Endothelial cell of umbilical vein (primary cell): ENCODE measurements around the gene NFATC1. TPM values are rescaled to one million over a fixed set of nuclear protein-coding genes. Genes with fewer than 3 reads are reported as not detected.

Experiments used
- BruUV-seq: library from RNA; stranded (reverse); fragments of 400-500 nt; replicated peaks from 2 replicates; lab custom pipeline; 2021; lab: Mats Ljungman, UMichigan
- CTCF ChIA-PET: fragments of 300-600, 350-600 bp; sonication (Branson Sonifier 250); formaldehyde crosslinking; loops from one replicate; lab custom pipeline; 2021; ENCODE audit warnings: antibody characterized with exemption, inconsistent platforms; lab: Charles Lee
- POLR2A ChIA-PET: fragments of 300-600, 350-600 bp; sonication (Branson Sonifier 250); formaldehyde crosslinking; loops from one replicate; lab custom pipeline; 2021; ENCODE audit warnings: antibody characterized with exemption, inconsistent platforms; lab: Charles Lee
- DNase-seq: peaks from one replicate; pipeline ENCODE4 v3.0.0-alpha.2; 2011; ENCODE audit warnings: low read depth, low spot score
- FAIRE-seq: peaks from 2 replicates; lab custom pipeline; 2011; peaks lifted over from hg19 to GRCh38; lab: Jason Lieb, UNC
- H2AFZ ChIP-seq: 2 replicates; pipeline ENCODE4 v1.6.0; 2012; ENCODE audit warnings: low read depth, low read length, control low read depth, inconsistent platforms
- H3K27ac ChIP-seq: 2 replicates; pipeline ENCODE4 v1.5.1; 2011; ENCODE audit warnings: low read depth, mild to moderate bottlenecking, control low read depth, low read length, moderate library complexity; ENCODE audit not compliant: insufficient read depth
- H3K27me3 ChIP-seq, 2 experiments: 2 replicates each; pipeline versions ENCODE4 v1.6.0 to v1.6.1; 2011; ENCODE audit warnings: low read length in 2 of 2, mixed read lengths in 1 of 2; ENCODE audit not compliant: control insufficient read depth in 2 of 2, insufficient read depth in 2 of 2
- H3K36me3 ChIP-seq, 2 experiments: 2 replicates in 1 of 2; 3 replicates in 1 of 2; pipeline ENCODE4 v1.5.1; 2011; ENCODE audit warnings: low read length in 2 of 2, mild to moderate bottlenecking in 1 of 2, moderate library complexity in 1 of 2; ENCODE audit not compliant: control insufficient read depth in 2 of 2, insufficient read depth in 2 of 2; ENCODE audit errors: extremely low read depth in 1 of 2
- H3K4me1 ChIP-seq: 3 replicates; pipeline ENCODE4 v1.5.1; 2011; ENCODE audit warnings: mild to moderate bottlenecking, low read length; ENCODE audit not compliant: control insufficient read depth, insufficient read depth; ENCODE audit errors: extremely low read depth
- H3K4me2 ChIP-seq: 2 replicates; pipeline ENCODE4 v1.6.1; 2011; ENCODE audit warnings: low read length, control low read depth, mixed read lengths; ENCODE audit not compliant: insufficient read depth
- H3K4me3 ChIP-seq, 3 experiments: fragments of 200-600 bp in 1 of 3; sonication (generic), shearing (Covaris generic) in 1 of 3; replicated peaks in 1 of 3; 2 replicates each; pipeline ENCODE4 v1.5.1; 2011 to 2016; ENCODE audit warnings: control low read depth in 3 of 3, low read length in 3 of 3, mild to moderate bottlenecking in 2 of 3, inconsistent platforms in 1 of 3, low read depth in 1 of 3, moderate library complexity in 1 of 3; ENCODE audit not compliant: insufficient read depth in 1 of 3
- H3K79me2 ChIP-seq: 2 replicates; pipeline ENCODE4 v1.6.0; 2012; ENCODE audit warnings: low read length, inconsistent platforms; ENCODE audit not compliant: control insufficient read depth, insufficient read depth
- H3K9ac ChIP-seq: replicated peaks from 2 replicates; pipeline ENCODE3; 2011; ENCODE audit warnings: low read length, control low read depth; ENCODE audit not compliant: insufficient read depth; ENCODE audit errors: extremely low read depth
- H3K9me1 ChIP-seq: replicated peaks from 3 replicates; pipeline ENCODE4 v1.6.0; 2011; ENCODE audit warnings: mild to moderate bottlenecking, low read length; ENCODE audit not compliant: control insufficient read depth, insufficient read depth; ENCODE audit errors: extremely low read depth
- H3K9me3 ChIP-seq: replicated peaks from 2 replicates; pipeline ENCODE4 v1.5.1; 2012; ENCODE audit warnings: low read length, inconsistent platforms; ENCODE audit not compliant: control insufficient read depth, insufficient read depth
- H4K20me1 ChIP-seq: replicated peaks from 2 replicates; pipeline ENCODE3; 2011; ENCODE audit warnings: mild to moderate bottlenecking, low read length; ENCODE audit not compliant: control insufficient read depth, insufficient read depth; ENCODE audit errors: extremely low read depth
- CTCF ChIP-seq, 2 donors: IDR thresholded peaks; 1 replicate in 1 of 2; 2 replicates in 1 of 2; pipeline ENCODE4 v1.5.1; 2011; ENCODE audit warnings: low read length in 2 of 2, mild to moderate bottlenecking in 2 of 2, moderate library complexity in 2 of 2, control low read depth in 1 of 2, inconsistent platforms in 1 of 2, low read depth in 1 of 2; ENCODE audit not compliant: insufficient read depth in 1 of 2; ENCODE audit errors: extremely low read depth in 1 of 2
- EZH2 ChIP-seq: IDR thresholded peaks from 2 replicates; pipeline ENCODE4 v1.6.1; 2012; ENCODE audit warnings: borderline replicate concordance, low read depth, mild to moderate bottlenecking, moderate library complexity, low read length, inconsistent platforms; ENCODE audit not compliant: severe bottlenecking
- FOS ChIP-seq: IDR thresholded peaks from 2 replicates; pipeline ENCODE4 v1.6.1; 2011; ENCODE audit warnings: mild to moderate bottlenecking, low read length, moderate library complexity, borderline replicate concordance; ENCODE audit not compliant: insufficient read depth
- GATA2 ChIP-seq: IDR thresholded peaks from 2 replicates; pipeline ENCODE4 v1.7.0; 2011; ENCODE audit warnings: low read depth, mild to moderate bottlenecking, moderate library complexity, mixed read lengths, low read length; ENCODE audit not compliant: insufficient read length, insufficient read depth
- JUN ChIP-seq: IDR thresholded peaks from 2 replicates; pipeline ENCODE4 v1.6.1; 2011; ENCODE audit warnings: borderline replicate concordance, low read depth; ENCODE audit not compliant: insufficient read length, insufficient read depth
- MAX ChIP-seq: IDR thresholded peaks from 2 replicates; pipeline ENCODE4 v1.6.1; 2011; ENCODE audit not compliant: insufficient read depth, insufficient read length
- MYC ChIP-seq: IDR thresholded peaks from one replicate; pipeline ENCODE4 v1.6.1; 2011; ENCODE audit warnings: mild to moderate bottlenecking, low read depth, low read length
- POLR2A ChIP-seq: IDR thresholded peaks from 2 replicates; pipeline ENCODE4 v1.6.1; 2012; ENCODE audit warnings: low read depth, mild to moderate bottlenecking, control low read depth, low read length
- POLR2AphosphoS5 ChIP-seq: IDR thresholded peaks from 2 replicates; pipeline ENCODE4 v1.6.1; 2012; ENCODE audit warnings: low read depth, mild to moderate bottlenecking, control low read depth, low read length, moderate library complexity; ENCODE audit not compliant: insufficient read depth
- dilution Hi-C: fragments of 300-500 bp; cut with MboI; formaldehyde crosslinking; loops from one replicate; pipeline ENCODE4 v1.15.0; 2019; ENCODE audit warnings: low sequenced_read_pairs; ENCODE audit not compliant: extremely low pct_ligation_motif_present
- intact Hi-C: fragments of 100-400 bp; cut with micrococcal nuclease; formaldehyde crosslinking; loops from one replicate; pipeline ENCODE4 v1.10.0; 2022
- polyA plus RNA-seq, 4 experiments: library from polyadenylated mRNA; depleted of rRNA in 3 of 4; stranded (reverse) in 3 of 4; unstranded in 1 of 4; fragments of >200 nt; gene quantifications; 2 replicates each; pipeline versions ENCODE4 v1.2.1 to v1.2.3, GENCODE V29; 2011 to 2012; ENCODE audit warnings: missing spikeins in 1 of 4
- total RNA-seq: library from RNA; stranded (reverse); gene quantifications from 2 replicates; pipeline ENCODE4 v1.2.3, GENCODE V29; 2021

The NFATC1 gene
- total and polyA plus RNA-seq, 2 donors (not counting 3 experiments of a cell fraction or from before 2014, with no cell fraction given), result 11.1 to 30.0 TPM

- Histone ChIP-seq H2AFZ (no peak overlapping the region), H3K79me2 (no peaks in the 10 kb centered on the region), H3K27me3 (no peaks in the 10 kb centered on the region), H3K27ac (no peak overlapping the region), H4K20me1 (no peaks in the 10 kb centered on the region), H3K9ac (no peak overlapping the region), H3K9me1 (no peaks in the 10 kb centered on the region), H3K9me3 (no peaks in the 10 kb centered on the region), H3K4me1 (peaks cover 3% of the 10 kb centered on the region), H3K4me2 (no peak overlapping the region), H3K4me3 (no peak overlapping the region), H3K36me3 (peaks cover 0 to 26% of the 10 kb centered on the region in 2 experiments)
- BruUV-seq, result no TSS peak
- no peak for FAIRE-seq
- CTCF ChIA-PET, result interaction anchor here (2.7 kb wide), 1 partner anchor 11 kb away, joined by 6 read pairs; no protein-coding TSS in a partner anchor
- intact Hi-C loops (no loop called here), dilution Hi-C loops (no loop called here)
- POLR2A ChIA-PET, result no interaction called here
- no peak for DNase-seq
- no peak for TF ChIP-seq POLR2AphosphoS5
- no peak for TF ChIP-seq GATA2
- no peak for TF ChIP-seq POLR2A
- no peak for TF ChIP-seq EZH2
- no peak for TF ChIP-seq JUN
- no peak for TF ChIP-seq CTCF (IDR thresholded peaks at IDR 0.05; ENCODE audit: extremely low read depth in 1 of 2, insufficient read depth in 1 of 2, low read depth in 1 of 2, low read length in 2 of 2)
- TF ChIP-seq FOS, result no peak
- no peak for TF ChIP-seq MYC
- no peak for TF ChIP-seq MAX
Measured at GRCh38 chr18:79469751-79470505, 74.2 kb downstream of the NFATC1 start.
